ENCODE data around the gene PKMYT1.

- TF ChIP-seq POLR2A (IDR thresholded peaks at IDR 0.05) (no peak), CTCF (IDR thresholded peaks at IDR 0.05) (no peak)
Observed at GRCh38 chr16:2985893-2986355, 5.7 kb upstream of the PKMYT1 start.

Data from testis (tissue), 2 donors.